ENCODE measurements around the gene MRPS6.

Gene MRPS6

DNA sequence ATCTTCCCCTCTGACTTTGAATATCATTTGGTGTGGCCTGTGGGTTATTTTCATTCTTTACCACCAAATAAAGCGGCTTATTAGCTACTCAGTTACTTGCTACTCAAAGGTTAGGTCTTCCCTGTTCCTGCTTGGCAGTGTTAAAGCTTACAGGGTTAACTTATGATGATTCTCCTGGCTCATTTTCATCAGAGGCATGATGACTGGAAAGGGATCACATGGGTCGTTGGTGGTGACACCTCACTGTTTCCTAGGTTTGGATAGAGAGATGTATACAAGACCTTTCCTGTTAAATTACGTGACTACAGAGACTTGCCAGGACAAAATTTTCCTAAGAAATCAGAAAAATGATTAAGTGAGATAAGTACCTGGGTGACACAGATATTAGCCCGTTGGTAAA lies 27.4 kb downstream of the MRPS6 start:
- Histone ChIP-seq H3K36me3 (ENCODE audit: insufficient read depth, low read length) (peaks cover 3% of the 10 kb centered on the region), H3K4me1 (ENCODE audit: insufficient read depth, low read length) (peaks cover 11% of the 10 kb centered on the region; the same call in 1 of the 2 replicates), H3K9me3 (ENCODE audit: control insufficient read depth, insufficient read depth, low read length) (no peaks in the 10 kb centered on the region), H3K9ac (ENCODE audit: low read depth, low read length) (no peak overlapping the region)

DNA sequence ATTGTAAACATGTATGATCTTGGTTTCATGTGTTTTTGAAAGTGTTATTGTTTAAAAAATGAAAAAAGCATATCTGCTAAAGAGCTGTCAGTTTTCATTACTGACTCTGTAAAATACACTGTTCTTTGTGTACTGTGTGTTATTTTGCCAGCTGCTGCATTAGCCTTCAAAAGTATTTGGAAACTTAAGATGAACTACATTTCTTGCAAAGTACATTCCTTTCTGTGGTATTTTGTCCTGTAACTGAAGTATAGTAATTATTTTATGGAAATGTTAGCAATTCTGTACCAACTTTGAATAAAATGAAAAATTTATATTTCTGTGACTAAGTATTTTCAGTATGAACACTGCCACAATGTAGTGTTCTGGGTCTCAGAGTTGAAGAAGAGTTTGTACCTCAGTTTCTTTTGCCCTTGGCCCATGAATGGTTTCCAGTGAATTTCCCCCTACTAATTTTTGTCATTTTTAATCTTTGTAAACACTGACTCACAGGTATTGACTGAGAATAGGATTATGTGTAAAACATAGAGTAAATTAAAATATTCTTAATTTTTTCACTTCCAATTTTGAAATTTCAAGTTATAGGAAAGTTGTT lies 32.7 kb downstream of the MRPS6 start:
- Histone ChIP-seq H3K9me3 (ENCODE audit: control insufficient read depth, insufficient read depth, low read length) (no peaks in the 10 kb centered on the region), H3K4me1 (ENCODE audit: insufficient read depth, low read length) (peaks cover 4% of the 10 kb centered on the region; the same call in 1 of the 2 replicates), H3K9ac (ENCODE audit: low read depth, low read length) (no peak overlapping the region), H3K36me3 (ENCODE audit: insufficient read depth, low read length) (peaks cover 2% of the 10 kb centered on the region; the same call in 1 of the 2 replicates)

DNA sequence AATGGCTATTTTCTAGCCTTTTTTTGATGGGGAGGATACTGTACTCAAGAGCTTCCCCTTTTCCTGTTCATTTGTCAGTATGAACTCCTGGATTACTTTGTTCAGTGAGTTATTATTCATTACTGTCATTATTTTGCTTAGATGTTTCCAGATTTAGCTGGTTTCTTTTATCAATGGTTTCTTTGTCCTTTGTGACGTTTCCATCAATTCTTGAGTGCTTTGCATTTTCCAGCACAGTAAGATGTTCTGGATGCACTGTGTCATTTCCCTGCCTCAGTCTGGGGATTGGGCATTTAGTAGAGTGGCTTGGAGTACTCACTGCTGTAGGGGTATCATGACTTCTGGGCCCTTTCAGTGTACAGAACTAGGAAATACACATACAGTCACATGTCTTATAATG lies 34.2 kb downstream of the MRPS6 start:
- Histone ChIP-seq H3K4me1 (ENCODE audit: insufficient read depth, low read length) (no peaks in the 10 kb centered on the region), H3K36me3 (ENCODE audit: insufficient read depth, low read length) (no peaks in the 10 kb centered on the region), H3K9ac (ENCODE audit: low read depth, low read length) (no peak overlapping the region), H3K9me3 (ENCODE audit: control insufficient read depth, insufficient read depth, low read length) (no peaks in the 10 kb centered on the region)

DNA sequence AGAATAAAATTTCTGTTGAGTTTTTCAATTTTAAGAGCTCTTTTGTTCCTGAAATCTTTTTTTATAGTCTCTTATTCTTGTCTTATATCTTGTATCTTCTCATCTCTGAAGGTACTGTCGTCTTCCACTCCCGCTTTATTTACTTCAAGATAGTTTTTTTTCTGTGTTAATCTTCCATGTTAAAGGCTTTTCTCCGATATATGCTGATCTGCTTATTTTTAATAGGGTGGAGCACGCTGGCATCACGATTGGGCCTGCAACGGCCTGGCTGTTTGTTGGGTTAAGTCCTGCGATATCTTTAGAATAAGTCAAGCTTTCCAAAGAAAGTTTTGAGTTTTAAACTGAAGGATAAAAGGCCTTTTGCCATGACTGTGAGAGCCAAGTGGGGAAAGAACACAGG lies 35.7 kb downstream of the MRPS6 start:
- Histone ChIP-seq H3K9ac (ENCODE audit: low read depth, low read length) (no peak overlapping the region), H3K36me3 (ENCODE audit: insufficient read depth, low read length) (no peaks in the 10 kb centered on the region), H3K4me1 (ENCODE audit: insufficient read depth, low read length) (peaks cover 7% of the 10 kb centered on the region; the same call in 1 of the 2 replicates), H3K9me3 (ENCODE audit: control insufficient read depth, insufficient read depth, low read length) (no peaks in the 10 kb centered on the region)

DNA sequence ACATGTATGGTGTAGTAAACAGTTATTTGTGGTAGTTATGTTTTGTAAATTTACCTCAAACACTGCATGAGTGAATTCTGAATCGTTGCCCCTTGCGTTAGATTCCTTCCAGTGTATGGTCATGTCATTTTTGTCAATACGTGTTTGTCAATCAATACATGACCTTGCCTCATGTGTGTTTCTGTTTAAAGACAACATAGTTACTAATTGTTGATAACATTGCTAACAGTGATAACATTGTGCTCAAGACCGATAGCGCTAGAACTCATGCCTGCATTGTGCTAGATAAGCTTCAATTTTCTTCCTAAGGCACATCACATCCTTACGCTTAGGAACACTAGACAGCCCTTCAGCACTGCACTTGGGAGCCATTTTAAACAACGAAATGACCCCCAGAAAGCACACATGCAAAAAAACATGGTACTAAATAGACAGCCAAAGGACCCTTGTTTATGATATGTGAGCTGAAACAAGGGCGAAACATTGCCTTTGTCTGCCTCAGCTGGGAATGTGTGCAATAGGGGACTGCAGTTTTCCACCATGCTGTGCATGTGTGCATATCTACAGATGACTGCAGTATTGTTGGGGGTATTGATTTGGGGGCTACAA lies 37.3 kb downstream of the MRPS6 start:
- peaks cover 2% of the 10 kb centered on the region; the same call in 1 of the 2 replicates for H3K9me3 ChIP-seq (ENCODE audit: control insufficient read depth, insufficient read depth, low read length)
- no peak overlapping the region for H3K9ac ChIP-seq (ENCODE audit: low read depth, low read length)
- H3K4me1 ChIP-seq (ENCODE audit: insufficient read depth, low read length): peaks cover 7% of the 10 kb centered on the region; the same call in 1 of the 2 replicates
- H3K36me3 ChIP-seq (ENCODE audit: insufficient read depth, low read length): no peaks in the 10 kb centered on the region

DNA sequence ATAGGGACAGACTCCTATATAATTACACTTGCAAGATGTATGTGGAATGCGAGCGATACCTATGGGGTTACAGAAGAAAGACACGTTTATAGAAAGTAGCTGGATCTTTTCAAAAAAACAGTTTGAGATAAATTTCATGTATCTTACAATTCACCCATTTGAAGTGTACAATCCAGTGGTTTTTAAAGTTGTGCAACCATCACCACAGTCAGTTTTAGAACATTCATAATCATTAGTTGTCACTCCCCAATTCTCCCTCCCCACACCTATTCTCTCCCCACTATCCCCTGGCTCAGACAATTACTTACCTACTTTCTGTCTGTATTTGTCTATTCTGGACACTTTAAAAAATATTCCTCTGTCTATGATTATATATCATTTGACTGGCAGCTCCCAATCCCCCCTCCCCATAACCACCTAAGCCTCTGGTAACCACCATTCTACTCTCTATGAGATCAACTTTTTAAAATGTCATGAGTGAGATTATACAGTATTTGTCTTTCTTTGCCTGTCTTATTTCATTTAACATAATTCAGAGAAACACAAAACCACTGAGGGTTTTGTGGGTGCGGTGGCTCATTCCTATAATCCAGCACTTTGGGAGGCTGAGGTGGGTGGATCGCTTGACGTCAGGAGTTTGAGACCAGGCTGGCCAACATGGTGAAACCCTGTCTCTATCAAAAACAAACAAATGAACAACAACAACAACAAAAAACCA lies 39.1 kb downstream of the MRPS6 start:
- Histone ChIP-seq H3K36me3 (ENCODE audit: insufficient read depth, low read length) (no peaks in the 10 kb centered on the region), H3K4me1 (ENCODE audit: insufficient read depth, low read length) (peaks cover 7% of the 10 kb centered on the region; the same call in 1 of the 2 replicates), H3K9me3 (ENCODE audit: control insufficient read depth, insufficient read depth, low read length) (peaks cover 2% of the 10 kb centered on the region; the same call in 1 of the 2 replicates), H3K9ac (ENCODE audit: low read depth, low read length) (no peak overlapping the region)

DNA sequence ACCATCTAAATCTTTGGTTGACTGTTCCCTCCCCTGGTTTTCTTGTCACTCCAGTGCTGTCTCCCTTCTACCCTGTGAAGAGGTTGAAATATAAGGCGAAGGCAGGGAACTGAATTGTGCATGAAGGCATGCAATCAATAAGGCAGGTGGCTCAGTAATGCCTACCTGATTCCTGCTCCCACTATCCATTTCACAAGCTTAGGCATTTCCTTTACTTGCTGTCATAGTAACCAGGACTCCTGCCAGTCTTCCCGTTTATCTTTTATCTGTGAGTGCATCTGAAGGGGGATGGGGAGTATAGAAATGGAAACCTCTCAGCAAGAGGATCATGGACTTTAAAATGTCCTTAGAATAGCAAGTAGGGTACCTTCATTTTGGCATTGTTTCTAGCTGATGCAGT lies 40.5 kb downstream of the MRPS6 start:
- no peak overlapping the region for H3K9ac ChIP-seq (ENCODE audit: low read depth, low read length)
- H3K4me1 ChIP-seq (ENCODE audit: insufficient read depth, low read length): peaks cover 7% of the 10 kb centered on the region; the same call in 1 of the 2 replicates
- peaks cover 2% of the 10 kb centered on the region; the same call in 1 of the 2 replicates for H3K9me3 ChIP-seq (ENCODE audit: control insufficient read depth, insufficient read depth, low read length)
- H3K36me3 ChIP-seq (ENCODE audit: insufficient read depth, low read length): no peaks in the 10 kb centered on the region

DNA sequence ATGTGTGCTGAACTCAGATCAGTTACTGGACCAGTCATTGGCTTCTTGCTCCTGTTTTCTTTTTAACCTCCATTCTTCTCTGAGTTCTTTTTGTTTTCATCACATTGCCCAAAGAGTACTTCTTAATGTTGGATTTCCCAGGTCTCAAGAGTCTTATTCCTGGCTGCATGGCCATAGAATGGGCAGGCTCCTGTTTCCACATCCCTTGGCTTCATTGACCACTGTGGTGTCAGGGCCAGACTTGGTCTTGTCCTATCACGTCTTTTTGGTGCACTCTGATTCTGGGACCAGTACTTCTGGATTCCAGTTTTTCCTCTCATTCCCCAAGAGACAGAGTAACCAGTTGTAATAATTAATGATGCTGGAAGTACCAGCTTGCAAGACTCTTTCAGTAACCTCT lies 41.8 kb downstream of the MRPS6 start:
- H3K4me1 ChIP-seq (ENCODE audit: insufficient read depth, low read length): peaks cover 7% of the 10 kb centered on the region; the same call in 1 of the 2 replicates
- H3K9ac ChIP-seq (ENCODE audit: low read depth, low read length): no peak overlapping the region
- H3K9me3 ChIP-seq (ENCODE audit: control insufficient read depth, insufficient read depth, low read length): peaks cover 2% of the 10 kb centered on the region; the same call in 1 of the 2 replicates
- no peaks in the 10 kb centered on the region for H3K36me3 ChIP-seq (ENCODE audit: insufficient read depth, low read length)

DNA sequence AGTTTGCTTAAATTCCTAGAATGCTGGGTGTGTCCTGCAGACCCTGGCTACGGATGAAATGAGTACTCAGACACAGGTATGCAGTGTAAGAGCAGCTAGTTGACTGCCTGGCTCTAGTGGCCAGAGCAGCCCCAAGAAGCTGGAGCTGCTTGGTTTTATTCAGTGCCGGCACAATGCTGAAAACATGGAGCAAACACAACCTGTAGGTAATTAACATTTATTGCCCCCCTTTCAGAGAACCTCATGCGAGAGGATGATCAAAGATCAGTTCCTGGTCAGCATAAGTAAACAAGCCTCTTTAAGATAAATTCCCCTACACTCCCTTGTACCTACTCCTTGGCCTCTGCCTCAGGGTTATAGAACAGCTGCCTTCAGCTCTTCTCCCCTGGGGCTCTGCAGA lies 43.2 kb downstream of the MRPS6 start:
- Histone ChIP-seq H3K4me1 (ENCODE audit: insufficient read depth, low read length) (peaks cover 7% of the 10 kb centered on the region; the same call in 1 of the 2 replicates), H3K36me3 (ENCODE audit: insufficient read depth, low read length) (no peaks in the 10 kb centered on the region), H3K9ac (ENCODE audit: low read depth, low read length) (no peak overlapping the region), H3K9me3 (ENCODE audit: control insufficient read depth, insufficient read depth, low read length) (peaks cover 2% of the 10 kb centered on the region; the same call in 1 of the 2 replicates)

DNA sequence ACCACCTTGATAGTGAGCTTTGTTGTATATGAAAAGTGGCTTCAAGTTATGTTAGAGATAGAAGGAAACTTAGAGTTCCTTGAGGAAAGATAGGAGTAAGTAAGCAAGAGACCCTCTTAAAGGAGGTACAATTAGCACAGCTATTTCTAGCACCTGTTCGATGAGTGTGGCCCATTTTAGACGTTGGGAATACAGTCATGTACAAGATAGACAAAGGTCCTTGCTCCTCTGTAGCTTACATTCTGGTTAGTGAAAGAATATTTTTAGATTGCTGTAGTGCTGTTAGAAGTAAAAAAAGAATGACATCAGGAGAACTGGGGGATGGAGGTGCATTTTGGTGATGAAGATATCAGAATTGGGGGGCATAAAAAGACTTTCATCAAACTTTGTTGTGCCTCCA lies 47.5 kb downstream of the MRPS6 start:
- no peaks in the 10 kb centered on the region for H3K36me3 ChIP-seq (ENCODE audit: insufficient read depth, low read length)
- H3K9me3 ChIP-seq (ENCODE audit: control insufficient read depth, insufficient read depth, low read length): no peaks in the 10 kb centered on the region
- no peaks in the 10 kb centered on the region for H3K4me1 ChIP-seq (ENCODE audit: insufficient read depth, low read length)
- H3K9ac ChIP-seq (ENCODE audit: low read depth, low read length): no peak overlapping the region

DNA sequence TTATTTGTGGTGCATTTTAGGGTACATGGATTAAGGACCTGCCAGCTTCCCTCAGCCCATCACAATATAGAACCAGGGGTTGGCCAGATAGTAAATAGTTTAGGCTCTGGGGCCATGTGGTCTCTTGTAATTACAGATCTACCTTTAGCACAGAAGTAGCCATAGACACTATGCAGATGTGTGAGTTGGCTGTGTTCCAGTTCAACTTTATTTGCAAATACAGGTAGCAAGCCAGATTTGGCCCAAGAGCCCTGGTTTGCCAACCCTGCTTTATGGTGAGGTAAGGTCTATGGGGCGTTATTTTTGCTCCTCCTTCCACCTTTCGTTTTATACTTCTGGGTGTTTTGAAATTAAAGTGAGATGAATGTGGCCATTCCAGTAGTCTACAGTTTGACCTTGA lies 48.7 kb downstream of the MRPS6 start:
- H3K4me1 ChIP-seq (ENCODE audit: insufficient read depth, low read length): no peaks in the 10 kb centered on the region
- H3K36me3 ChIP-seq (ENCODE audit: insufficient read depth, low read length): no peaks in the 10 kb centered on the region

DNA sequence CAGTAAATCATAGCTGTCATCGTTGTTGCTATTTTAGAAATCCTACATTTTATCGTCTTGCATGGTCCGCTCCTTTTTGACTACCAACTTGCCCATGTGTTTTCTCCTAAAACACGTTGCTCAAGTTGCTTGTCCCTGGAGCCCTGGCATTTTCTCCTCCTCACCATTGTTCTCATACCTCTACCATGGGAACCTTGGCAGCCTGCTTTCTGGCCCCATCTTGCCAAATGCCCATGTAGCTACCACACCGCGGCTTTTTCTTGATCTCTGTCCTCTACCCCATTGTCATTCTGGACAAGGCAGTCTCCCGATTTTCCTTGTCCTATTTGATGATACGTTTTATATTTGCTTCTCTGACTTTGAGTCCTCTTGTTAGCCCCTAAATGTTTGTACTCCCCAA lies 50.2 kb downstream of the MRPS6 start:
- no peak overlapping the region for H3K9ac ChIP-seq (ENCODE audit: low read depth, low read length)
- H3K9me3 ChIP-seq (ENCODE audit: control insufficient read depth, insufficient read depth, low read length): no peaks in the 10 kb centered on the region
- H3K36me3 ChIP-seq (ENCODE audit: insufficient read depth, low read length): no peaks in the 10 kb centered on the region
- peaks cover 5% of the 10 kb centered on the region; the same call in 1 of the 2 replicates for H3K4me1 ChIP-seq (ENCODE audit: insufficient read depth, low read length)

More for the DNA sequence above, 48.7 kb downstream of the MRPS6 start:
- H3K9me3 ChIP-seq (ENCODE audit: control insufficient read depth, insufficient read depth, low read length): no peaks in the 10 kb centered on the region
- no peak overlapping the region for H3K9ac ChIP-seq (ENCODE audit: low read depth, low read length)

DNA sequence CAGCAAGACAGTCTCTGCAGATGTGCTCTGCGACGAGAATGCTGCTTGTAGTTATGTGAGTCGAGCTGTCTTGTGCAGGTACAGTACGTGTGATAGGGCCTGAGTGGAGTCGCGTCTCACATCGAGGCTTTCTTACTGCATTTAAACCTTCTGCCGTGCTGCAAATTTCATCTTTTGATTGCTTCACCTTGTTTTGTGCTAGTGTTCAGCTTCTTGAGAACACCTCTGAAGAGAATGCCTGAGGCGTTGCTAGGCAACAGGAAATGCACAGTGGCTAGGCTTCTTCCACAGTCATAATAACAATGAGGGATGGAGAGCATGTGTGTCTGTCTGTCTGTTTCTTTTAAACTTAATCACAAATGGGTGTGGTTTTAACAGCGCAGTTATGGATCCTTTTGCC lies 52.9 kb downstream of the MRPS6 start:
- no peak overlapping the region for H3K9ac ChIP-seq (ENCODE audit: low read depth, low read length)
- peaks cover 29% of the 10 kb centered on the region for H3K4me1 ChIP-seq (ENCODE audit: insufficient read depth, low read length)
- no peaks in the 10 kb centered on the region for H3K36me3 ChIP-seq (ENCODE audit: insufficient read depth, low read length)
- H3K9me3 ChIP-seq (ENCODE audit: control insufficient read depth, insufficient read depth, low read length): no peaks in the 10 kb centered on the region

DNA sequence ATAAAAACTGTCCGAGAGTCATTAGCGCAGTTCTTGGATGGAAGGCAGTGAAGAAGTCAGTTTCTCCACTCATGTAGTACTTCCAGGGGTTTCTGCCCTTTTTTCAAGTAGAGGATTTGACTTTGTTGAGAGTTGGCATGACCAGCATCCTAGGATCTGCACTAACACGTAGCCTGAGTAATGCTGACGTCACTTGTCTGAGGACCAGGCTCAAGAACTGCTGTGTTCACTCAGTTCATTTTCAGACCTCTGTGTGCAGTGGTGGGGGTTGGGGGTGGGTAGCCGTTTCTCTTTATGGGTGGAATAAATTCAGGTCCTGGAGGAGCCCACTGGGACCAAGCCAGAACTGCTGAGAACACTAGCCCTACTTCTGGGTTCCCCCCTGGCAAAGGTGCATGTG lies 53.3 kb downstream of the MRPS6 start:
- H3K36me3 ChIP-seq (ENCODE audit: insufficient read depth, low read length): no peaks in the 10 kb centered on the region
- H3K4me1 ChIP-seq (ENCODE audit: insufficient read depth, low read length): peaks cover 30% of the 10 kb centered on the region
- no peaks in the 10 kb centered on the region for H3K9me3 ChIP-seq (ENCODE audit: control insufficient read depth, insufficient read depth, low read length)
- H3K9ac ChIP-seq (ENCODE audit: low read depth, low read length): no peak overlapping the region

DNA sequence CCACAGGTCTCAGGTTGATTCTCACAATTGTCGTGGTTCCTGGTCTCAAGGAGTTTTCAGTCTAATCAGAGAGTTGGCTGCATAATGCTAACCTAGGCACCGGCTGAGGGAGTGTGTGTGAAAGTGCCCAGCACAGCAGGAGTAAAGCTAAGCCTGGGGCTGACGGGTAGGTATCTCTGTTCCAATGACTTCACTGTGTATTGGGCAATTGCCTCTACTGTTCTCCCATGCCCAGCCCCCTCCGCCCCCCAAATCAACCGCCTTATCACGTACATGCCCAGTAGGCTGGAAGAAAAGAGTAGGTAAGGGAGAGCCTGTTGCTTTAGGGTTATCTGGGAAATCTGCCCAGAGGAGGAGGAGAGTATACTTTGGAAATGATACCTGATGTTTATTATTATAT lies 54.7 kb downstream of the MRPS6 start:
- Histone ChIP-seq H3K36me3 (ENCODE audit: insufficient read depth, low read length) (no peaks in the 10 kb centered on the region), H3K9me3 (ENCODE audit: control insufficient read depth, insufficient read depth, low read length) (no peaks in the 10 kb centered on the region), H3K9ac (ENCODE audit: low read depth, low read length) (no peak overlapping the region), H3K4me1 (ENCODE audit: insufficient read depth, low read length) (peaks cover 30% of the 10 kb centered on the region)

Data from ES-I3 (cell line).